ENCODE measurements around the gene TEX14.

DNA sequence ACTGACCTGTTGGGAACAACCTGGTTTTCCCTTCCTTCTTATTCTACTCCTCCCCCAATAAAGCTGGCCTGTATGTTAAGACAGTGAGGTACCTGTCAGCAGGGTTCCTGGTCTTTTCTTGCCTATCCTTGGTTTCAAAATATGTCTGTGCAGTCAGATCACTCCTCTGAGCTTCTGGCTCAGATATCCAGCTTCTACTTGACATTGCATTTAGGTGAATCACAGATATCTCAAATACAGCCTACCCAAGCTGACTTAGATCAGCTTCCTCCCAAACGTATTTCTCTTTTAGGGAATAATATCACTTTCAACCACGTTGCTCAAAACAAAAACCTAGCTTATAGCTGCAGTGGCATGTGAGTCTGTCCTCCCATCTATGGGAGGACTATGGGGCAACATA lies 48.7 kb downstream of the TEX14 start:
- no peak for TF ChIP-seq POLR2A (IDR thresholded peaks at IDR 0.05)
- no peak for TF ChIP-seq POLR2AphosphoS5 (IDR thresholded peaks at IDR 0.05; ENCODE audit: insufficient read depth in 1 of 2, low read depth in 1 of 2)
- TF ChIP-seq, protein P1, sequence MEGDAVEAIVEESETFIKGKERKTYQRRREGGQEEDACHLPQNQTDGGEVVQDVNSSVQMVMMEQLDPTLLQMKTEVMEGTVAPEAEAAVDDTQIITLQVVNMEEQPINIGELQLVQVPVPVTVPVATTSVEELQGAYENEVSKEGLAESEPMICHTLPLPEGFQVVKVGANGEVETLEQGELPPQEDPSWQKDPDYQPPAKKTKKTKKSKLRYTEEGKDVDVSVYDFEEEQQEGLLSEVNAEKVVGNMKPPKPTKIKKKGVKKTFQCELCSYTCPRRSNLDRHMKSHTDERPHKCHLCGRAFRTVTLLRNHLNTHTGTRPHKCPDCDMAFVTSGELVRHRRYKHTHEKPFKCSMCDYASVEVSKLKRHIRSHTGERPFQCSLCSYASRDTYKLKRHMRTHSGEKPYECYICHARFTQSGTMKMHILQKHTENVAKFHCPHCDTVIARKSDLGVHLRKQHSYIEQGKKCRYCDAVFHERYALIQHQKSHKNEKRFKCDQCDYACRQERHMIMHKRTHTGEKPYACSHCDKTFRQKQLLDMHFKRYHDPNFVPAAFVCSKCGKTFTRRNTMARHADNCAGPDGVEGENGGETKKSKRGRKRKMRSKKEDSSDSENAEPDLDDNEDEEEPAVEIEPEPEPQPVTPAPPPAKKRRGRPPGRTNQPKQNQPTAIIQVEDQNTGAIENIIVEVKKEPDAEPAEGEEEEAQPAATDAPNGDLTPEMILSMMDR (IDR thresholded peaks at IDR 0.05): no peak
